Liver (tissue), 9 donors: ENCODE results near the gene ZFYVE9. TPM values are rescaled to one million over a fixed set of nuclear protein-coding genes. Genes with fewer than 3 reads are reported as not detected.

Experiments
- DNase-seq: peaks from one replicate; pipeline ENCODE4 v3.0.0-alpha.2; 2017; ENCODE audit warnings: low spot score
- H3K27ac ChIP-seq, 2 donors: one replicate each; pipeline ENCODE4 v1.7.0; 2013; ENCODE audit warnings: inconsistent platforms in 2 of 2, low read length in 2 of 2, control low read depth in 1 of 2, low read depth in 1 of 2, mild to moderate bottlenecking in 1 of 2
- H3K27me3 ChIP-seq, 4 donors: one replicate each; pipeline versions ENCODE4 v1.6.1 to v1.7.0; 2013; ENCODE audit warnings: low read length in 3 of 4, inconsistent platforms in 1 of 4, mild to moderate bottlenecking in 1 of 4, moderate library complexity in 1 of 4; ENCODE audit not compliant: control insufficient read depth in 4 of 4, insufficient read depth in 4 of 4
- H3K36me3 ChIP-seq, 4 donors: one replicate each; pipeline versions ENCODE4 v1.6.1 to v1.7.0; 2013; ENCODE audit warnings: low read length in 3 of 4, mild to moderate bottlenecking in 3 of 4, low read depth in 1 of 4, moderate library complexity in 1 of 4; ENCODE audit not compliant: control insufficient read depth in 4 of 4, insufficient read depth in 3 of 4
- H3K4me1 ChIP-seq, 4 donors: one replicate each; pipeline versions ENCODE4 v1.6.1 to v1.7.0; 2013; ENCODE audit warnings: low read length in 3 of 4, mild to moderate bottlenecking in 3 of 4, moderate library complexity in 1 of 4; ENCODE audit not compliant: control insufficient read depth in 4 of 4, insufficient read depth in 4 of 4
- H3K4me3 ChIP-seq, 3 donors: one replicate each; pipeline versions ENCODE4 v1.6.1 to v1.7.0; 2013; ENCODE audit warnings: low read length in 3 of 3, control low read depth in 1 of 3, low read depth in 1 of 3, mild to moderate bottlenecking in 1 of 3
- H3K9ac ChIP-seq, 2 donors: one replicate each; pipeline ENCODE4 v1.7.0; 2013; ENCODE audit warnings: low read length in 2 of 2, mild to moderate bottlenecking in 2 of 2, moderate library complexity in 2 of 2, control low read depth in 1 of 2, low read depth in 1 of 2
- H3K9me3 ChIP-seq, 4 donors: one replicate each; pipeline versions ENCODE4 v1.6.1 to v1.7.0; 2013; ENCODE audit warnings: low read length in 3 of 4; ENCODE audit not compliant: control insufficient read depth in 4 of 4
- EGR1 ChIP-seq, 2 donors: IDR thresholded peaks; 2 replicates each; pipeline ENCODE4 v1.6.1; 2016 to 2018; ENCODE audit warnings: antibody characterized with exemption in 2 of 2, low read depth in 2 of 2
- FOXA1 ChIP-seq: IDR thresholded peaks from 2 replicates; pipeline ENCODE4 v1.6.1; 2016; ENCODE audit warnings: antibody characterized with exemption
- FOXA2 ChIP-seq: IDR thresholded peaks from 2 replicates; pipeline ENCODE4 v1.6.1; 2016; ENCODE audit warnings: antibody characterized with exemption
- GABPA ChIP-seq, 2 donors: IDR thresholded peaks in 1 of 2; conservative IDR thresholded peaks in 1 of 2; 2 replicates each; pipeline ENCODE4 v1.6.1; 2016; ENCODE audit warnings: antibody characterized with exemption in 2 of 2, mild to moderate bottlenecking in 1 of 2, moderate library complexity in 1 of 2
- HNF4A ChIP-seq, 2 donors: conservative IDR thresholded peaks; 2 replicates each; pipeline ENCODE4 v1.6.1; 2016; ENCODE audit warnings: antibody characterized with exemption in 2 of 2, mild to moderate bottlenecking in 2 of 2
- HNF4G ChIP-seq: IDR thresholded peaks from 2 replicates; pipeline ENCODE4 v1.6.1; 2016; ENCODE audit warnings: antibody characterized with exemption
- JUND ChIP-seq, 2 donors: IDR thresholded peaks; 2 replicates each; pipeline ENCODE4 v1.6.1; 2016; ENCODE audit warnings: antibody characterized with exemption in 2 of 2
- NR2F2 ChIP-seq: IDR thresholded peaks from 2 replicates; pipeline ENCODE4 v1.6.1; 2016; ENCODE audit warnings: antibody characterized with exemption
- RAD21 ChIP-seq, 2 donors: IDR thresholded peaks; 2 replicates each; pipeline ENCODE4 v1.6.1; 2016; ENCODE audit warnings: antibody characterized with exemption in 2 of 2, mild to moderate bottlenecking in 2 of 2
- RXRA ChIP-seq, 2 donors: IDR thresholded peaks; 2 replicates each; pipeline ENCODE4 v1.6.1; 2017 to 2018; ENCODE audit warnings: antibody characterized with exemption in 2 of 2, mild to moderate bottlenecking in 1 of 2
- SP1 ChIP-seq: IDR thresholded peaks from 2 replicates; pipeline ENCODE4 v1.6.1; 2018; ENCODE audit warnings: antibody characterized with exemption, mild to moderate bottlenecking
- TAF1 ChIP-seq: conservative IDR thresholded peaks from 2 replicates; pipeline ENCODE4 v1.6.1; 2016; ENCODE audit warnings: antibody characterized with exemption, mild to moderate bottlenecking
- YY1 ChIP-seq: IDR thresholded peaks from 2 replicates; pipeline ENCODE4 v1.6.1; 2016; ENCODE audit warnings: antibody characterized with exemption, mild to moderate bottlenecking
- WGBS: extraction: QIAGEN DNeasy Blood & Tissue Kit; methylation state at CpG from one replicate; pipeline ENCODE4 v1.1.7; 2013; 5-methylcytosine and 5-hydroxymethylcytosine counted together
- polyA plus RNA-seq, 2 donors: library from polyadenylated mRNA; stranded (reverse) in 1 of 2; unstranded in 1 of 2; fragments of 200-250 nt in 1 of 2; fragments of >200 nt in 1 of 2; fragmentation: Nextera tagmentation in 1 of 2; extraction: Ambion mirVana in 1 of 2; gene quantifications; one replicate each; pipeline versions ENCODE4 v1.2.1 to v1.2.3, GENCODE V29; 2013 to 2015
- total RNA-seq, 2 donors: library from RNA; depleted of rRNA; stranded (reverse); fragments of >200 nt; gene quantifications; one replicate each; pipeline ENCODE4 v1.2.3, GENCODE V29; 2014
- TF ChIP-seq, protein P1 (sequence below): IDR thresholded peaks from 2 replicates; pipeline ENCODE4 v1.6.1; 2016; ENCODE audit warnings: antibody characterized with exemption
- TF ChIP-seq, protein P2 (sequence below): IDR thresholded peaks from 2 replicates; pipeline ENCODE4 v1.6.1; 2016; ENCODE audit warnings: antibody characterized with exemption
- TF ChIP-seq, protein P3 (sequence below): IDR thresholded peaks from 2 replicates; pipeline ENCODE4 v1.6.1; 2016; ENCODE audit warnings: antibody characterized with exemption, mild to moderate bottlenecking
- TF ChIP-seq, protein P4 (sequence below): IDR thresholded peaks from 2 replicates; pipeline ENCODE4 v1.6.1; 2016; ENCODE audit warnings: antibody characterized with exemption
- donor health status: healthy.
- donor health status: healthy.
- donor health status: healthy.
- donor health status: healthy.
- donor health status: healthy.

ZFYVE9 gene
- total and polyA plus RNA-seq, 4 donors: 3.8 to 20.9 (median 7.7) TPM

DNA sequence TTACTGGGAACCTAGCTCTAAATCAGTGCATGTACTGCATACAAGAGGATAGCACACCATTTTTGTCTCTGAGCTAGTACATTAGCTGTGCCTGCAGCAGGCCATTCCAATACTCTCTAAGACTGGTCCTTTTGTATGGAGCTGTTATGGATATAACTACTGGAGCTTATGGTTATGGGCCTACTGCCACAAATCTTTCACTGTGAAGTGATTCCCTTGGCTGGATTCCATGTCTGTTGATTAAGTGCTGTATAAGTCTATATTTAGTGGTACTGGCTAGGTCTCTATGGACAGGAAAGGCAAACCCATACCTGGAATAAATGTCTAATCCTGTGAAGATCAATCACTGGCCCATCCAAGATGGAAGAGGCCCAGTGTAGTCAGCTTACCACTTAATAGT is 12.0 kb downstream of the ZFYVE9 start:
- Histone ChIP-seq H3K4me3 (no peak overlapping the region), H3K9ac (no peak overlapping the region), H3K36me3 (no peaks in the 10 kb centered on the region), H3K4me1 (no peaks in the 10 kb centered on the region), H3K27ac (no peak overlapping the region), H3K27me3 (no peaks in the 10 kb centered on the region), H3K9me3 (no peaks in the 10 kb centered on the region)
- no peak for TF ChIP-seq RAD21 (IDR thresholded peaks at IDR 0.05)
- no peak for DNase-seq

DNA sequence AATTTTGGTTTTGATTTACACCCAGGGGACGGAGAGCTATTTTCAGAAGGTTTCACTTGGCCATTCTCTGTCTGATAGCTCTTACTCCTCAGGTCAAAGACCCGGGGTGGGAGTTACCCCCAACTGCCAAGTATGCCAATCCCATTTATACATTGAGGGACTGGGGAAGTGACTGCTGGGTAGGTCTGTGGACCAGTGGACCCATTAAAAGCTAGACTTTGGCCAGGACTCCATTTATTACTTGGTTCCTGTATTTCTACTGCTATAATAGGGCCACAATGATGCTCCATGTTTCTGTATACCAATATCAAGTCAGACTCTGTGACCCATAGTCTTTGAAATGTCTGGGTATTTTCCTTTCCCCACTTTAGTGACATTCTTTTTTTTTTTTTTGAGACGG is 14.6 kb downstream of the ZFYVE9 start:
- Histone ChIP-seq H3K36me3 (no peaks in the 10 kb centered on the region), H3K9me3 (no peaks in the 10 kb centered on the region), H3K27ac (no peak overlapping the region), H3K9ac (no peak overlapping the region), H3K4me1 (no peaks in the 10 kb centered on the region), H3K27me3 (no peaks in the 10 kb centered on the region), H3K4me3 (no peak overlapping the region)
- DNase-seq: no peak
- 63% methylated on average over 3 of the region's 3 CpGs for WGBS
- TF ChIP-seq RAD21 (IDR thresholded peaks at IDR 0.05) (no peak), EGR1 (IDR thresholded peaks at IDR 0.05; ENCODE audit: low read depth in 2 of 2) (no peak), YY1 (no peak), FOXA2 (no peak), HNF4A (conservative IDR thresholded peaks at IDR 0.05) (no peak), JUND (IDR thresholded peaks at IDR 0.05) (no peak), RXRA (IDR thresholded peaks at IDR 0.05) (no peak), TAF1 (no peak), FOXA1 (no peak), NR2F2 (no peak)
- TF ChIP-seq, protein P1, sequence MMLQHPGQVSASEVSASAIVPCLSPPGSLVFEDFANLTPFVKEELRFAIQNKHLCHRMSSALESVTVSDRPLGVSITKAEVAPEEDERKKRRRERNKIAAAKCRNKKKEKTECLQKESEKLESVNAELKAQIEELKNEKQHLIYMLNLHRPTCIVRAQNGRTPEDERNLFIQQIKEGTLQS: no peak
- TF ChIP-seq, protein P2, sequence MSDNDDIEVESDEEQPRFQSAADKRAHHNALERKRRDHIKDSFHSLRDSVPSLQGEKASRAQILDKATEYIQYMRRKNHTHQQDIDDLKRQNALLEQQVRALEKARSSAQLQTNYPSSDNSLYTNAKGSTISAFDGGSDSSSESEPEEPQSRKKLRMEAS: no peak
- TF ChIP-seq, protein P3, sequence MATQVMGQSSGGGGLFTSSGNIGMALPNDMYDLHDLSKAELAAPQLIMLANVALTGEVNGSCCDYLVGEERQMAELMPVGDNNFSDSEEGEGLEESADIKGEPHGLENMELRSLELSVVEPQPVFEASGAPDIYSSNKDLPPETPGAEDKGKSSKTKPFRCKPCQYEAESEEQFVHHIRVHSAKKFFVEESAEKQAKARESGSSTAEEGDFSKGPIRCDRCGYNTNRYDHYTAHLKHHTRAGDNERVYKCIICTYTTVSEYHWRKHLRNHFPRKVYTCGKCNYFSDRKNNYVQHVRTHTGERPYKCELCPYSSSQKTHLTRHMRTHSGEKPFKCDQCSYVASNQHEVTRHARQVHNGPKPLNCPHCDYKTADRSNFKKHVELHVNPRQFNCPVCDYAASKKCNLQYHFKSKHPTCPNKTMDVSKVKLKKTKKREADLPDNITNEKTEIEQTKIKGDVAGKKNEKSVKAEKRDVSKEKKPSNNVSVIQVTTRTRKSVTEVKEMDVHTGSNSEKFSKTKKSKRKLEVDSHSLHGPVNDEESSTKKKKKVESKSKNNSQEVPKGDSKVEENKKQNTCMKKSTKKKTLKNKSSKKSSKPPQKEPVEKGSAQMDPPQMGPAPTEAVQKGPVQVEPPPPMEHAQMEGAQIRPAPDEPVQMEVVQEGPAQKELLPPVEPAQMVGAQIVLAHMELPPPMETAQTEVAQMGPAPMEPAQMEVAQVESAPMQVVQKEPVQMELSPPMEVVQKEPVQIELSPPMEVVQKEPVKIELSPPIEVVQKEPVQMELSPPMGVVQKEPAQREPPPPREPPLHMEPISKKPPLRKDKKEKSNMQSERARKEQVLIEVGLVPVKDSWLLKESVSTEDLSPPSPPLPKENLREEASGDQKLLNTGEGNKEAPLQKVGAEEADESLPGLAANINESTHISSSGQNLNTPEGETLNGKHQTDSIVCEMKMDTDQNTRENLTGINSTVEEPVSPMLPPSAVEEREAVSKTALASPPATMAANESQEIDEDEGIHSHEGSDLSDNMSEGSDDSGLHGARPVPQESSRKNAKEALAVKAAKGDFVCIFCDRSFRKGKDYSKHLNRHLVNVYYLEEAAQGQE: no peak
- TF ChIP-seq, protein P4, sequence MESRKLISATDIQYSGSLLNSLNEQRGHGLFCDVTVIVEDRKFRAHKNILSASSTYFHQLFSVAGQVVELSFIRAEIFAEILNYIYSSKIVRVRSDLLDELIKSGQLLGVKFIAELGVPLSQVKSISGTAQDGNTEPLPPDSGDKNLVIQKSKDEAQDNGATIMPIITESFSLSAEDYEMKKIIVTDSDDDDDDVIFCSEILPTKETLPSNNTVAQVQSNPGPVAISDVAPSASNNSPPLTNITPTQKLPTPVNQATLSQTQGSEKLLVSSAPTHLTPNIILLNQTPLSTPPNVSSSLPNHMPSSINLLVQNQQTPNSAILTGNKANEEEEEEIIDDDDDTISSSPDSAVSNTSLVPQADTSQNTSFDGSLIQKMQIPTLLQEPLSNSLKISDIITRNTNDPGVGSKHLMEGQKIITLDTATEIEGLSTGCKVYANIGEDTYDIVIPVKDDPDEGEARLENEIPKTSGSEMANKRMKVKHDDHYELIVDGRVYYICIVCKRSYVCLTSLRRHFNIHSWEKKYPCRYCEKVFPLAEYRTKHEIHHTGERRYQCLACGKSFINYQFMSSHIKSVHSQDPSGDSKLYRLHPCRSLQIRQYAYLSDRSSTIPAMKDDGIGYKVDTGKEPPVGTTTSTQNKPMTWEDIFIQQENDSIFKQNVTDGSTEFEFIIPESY: no peak

DNA sequence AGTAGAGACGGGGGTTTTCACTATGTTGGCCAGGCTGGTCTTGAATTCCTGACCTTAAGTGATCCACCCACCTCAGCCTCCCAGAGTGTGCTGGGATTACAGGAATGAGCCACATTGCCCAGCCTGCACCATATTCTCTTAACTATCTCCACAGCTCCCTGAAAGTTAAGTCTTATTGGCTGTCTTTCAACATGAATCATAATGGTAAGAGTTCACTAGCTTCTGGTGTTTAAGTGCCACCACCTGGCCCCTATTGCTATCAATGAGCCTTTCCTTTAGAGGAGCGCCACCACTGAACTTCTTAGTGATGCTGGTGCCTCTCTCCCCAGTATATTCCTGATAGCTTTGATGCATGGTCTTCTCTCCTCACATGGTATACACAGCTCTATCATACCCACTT is 15.7 kb downstream of the ZFYVE9 start:
- no peak overlapping the region for H3K27ac ChIP-seq
- no peaks in the 10 kb centered on the region for H3K36me3 ChIP-seq
- WGBS: 98% methylated on average over 2 of the region's 2 CpGs
- H3K9ac ChIP-seq: no peak overlapping the region
- H3K9me3 ChIP-seq: no peaks in the 10 kb centered on the region
- H3K4me1 ChIP-seq: no peaks in the 10 kb centered on the region
- no peaks in the 10 kb centered on the region for H3K27me3 ChIP-seq
- no peak overlapping the region for H3K4me3 ChIP-seq
- DNase-seq: no peak
- TF ChIP-seq YY1: no peak
- TF ChIP-seq NR2F2: no peak
- TF ChIP-seq, protein P3: no peak
- TF ChIP-seq RXRA (IDR thresholded peaks at IDR 0.05): no peak
- TF ChIP-seq, protein P4: no peak
- TF ChIP-seq EGR1 (IDR thresholded peaks at IDR 0.05; ENCODE audit: low read depth in 2 of 2): no peak
- TF ChIP-seq TAF1: no peak
- no peak for TF ChIP-seq SP1
- TF ChIP-seq RAD21 (IDR thresholded peaks at IDR 0.05): no peak
- TF ChIP-seq GABPA (IDR thresholded peaks at IDR 0.05 in 1 of 2, conservative IDR thresholded peaks at IDR 0.05 in 1 of 2): no peak
- no peak for TF ChIP-seq HNF4G
